Amniotic stem cell (primary cell): ENCODE results near the gene LMAN2.
"Not testable (repeated sequence)": the region's sequence is repeated elsewhere in the genome, so short reads cannot be mapped to it uniquely, and the experiment has no call there.

ENCODE experiments used
- DNase-seq: peaks from one replicate; lab custom pipeline; 2025; lab: John Stamatoyannopoulos, UW

The LMAN2 gene

GRCh38 chr5:177346820-177347219, 4.6 kb downstream of the LMAN2 start:
- DNase-seq, result no peak

- DNase-seq, result no peak
Measured at GRCh38 chr5:177344891-177345290, 6.6 kb downstream of the LMAN2 start.

GRCh38 chr5:177343777-177344176, 7.7 kb downstream of the LMAN2 start:
- no peak for DNase-seq

- DNase-seq, result not testable (repeated sequence)
Measured at GRCh38 chr5:177343000-177343399, 8.5 kb downstream of the LMAN2 start.

- no peak for DNase-seq
Measured at GRCh38 chr5:177339107-177339638, 12.3 kb downstream of the LMAN2 start.

- DNase-seq, result no peak
Measured at GRCh38 chr5:177338251-177339106, 13.0 kb downstream of the LMAN2 start.

- DNase-seq, result no peak
Measured at GRCh38 chr5:177336603-177337494, 14.6 kb downstream of the LMAN2 start.

GRCh38 chr5:177336112-177336511, 15.4 kb downstream of the LMAN2 start:
- no peak for DNase-seq

GRCh38 chr5:177335701-177336065, 15.8 kb downstream of the LMAN2 start:
- no peak for DNase-seq

- DNase-seq, result no peak
Measured at GRCh38 chr5:177334781-177335700, 16.4 kb downstream of the LMAN2 start.

- DNase-seq, result no peak
Measured at GRCh38 chr5:177334155-177334551, 17.3 kb downstream of the LMAN2 start.

GRCh38 chr5:177333420-177334154, 17.9 kb downstream of the LMAN2 start:
- no peak for DNase-seq

- no peak for DNase-seq
Measured at GRCh38 chr5:177332896-177333260, 18.6 kb downstream of the LMAN2 start.

GRCh38 chr5:177332031-177332895, 19.2 kb downstream of the LMAN2 start:
- no peak for DNase-seq

- no peak for DNase-seq
Measured at GRCh38 chr5:177330991-177331842, 20.3 kb downstream of the LMAN2 start.

GRCh38 chr5:177329883-177330282, 21.6 kb downstream of the LMAN2 start:
- DNase-seq, result no peak

GRCh38 chr5:177328545-177329231, 22.8 kb downstream of the LMAN2 start:
- DNase-seq, result no peak
